Ishikawa (cell line): ENCODE data around the gene YY1.

Experiments used
- CEBPB ChIP-seq: IDR thresholded peaks from 2 replicates; pipeline ENCODE4 v1.6.1; 2012
- CREB1 ChIP-seq: IDR thresholded peaks from 2 replicates; pipeline ENCODE4 v1.6.1; 2012; ENCODE audit warnings: low read depth
- EGR1 ChIP-seq: IDR thresholded peaks from 2 replicates; pipeline ENCODE4 v1.6.1; 2012
- EP300 ChIP-seq: IDR thresholded peaks from 2 replicates; pipeline ENCODE4 v1.6.1; 2012; ENCODE audit warnings: borderline replicate concordance
- FOXM1 ChIP-seq: IDR thresholded peaks from 2 replicates; pipeline ENCODE4 v1.6.1; 2012; ENCODE audit warnings: low read depth, borderline replicate concordance
- NFIC ChIP-seq: IDR thresholded peaks from 2 replicates; pipeline ENCODE4 v1.6.1; 2012
- RAD21 ChIP-seq: IDR thresholded peaks from 2 replicates; pipeline ENCODE4 v1.6.1; 2012; ENCODE audit warnings: low read depth
- TAF1 ChIP-seq: IDR thresholded peaks from 2 replicates; pipeline ENCODE4 v1.6.1; 2012; ENCODE audit warnings: low read depth, mild to moderate bottlenecking
- TCF12 ChIP-seq: IDR thresholded peaks from 2 replicates; pipeline ENCODE4 v1.6.1; 2012; ENCODE audit warnings: low read depth
- TEAD4 ChIP-seq: IDR thresholded peaks from 2 replicates; pipeline ENCODE4 v1.6.1; 2012
- YY1 ChIP-seq: IDR thresholded peaks from 2 replicates; pipeline ENCODE4 v1.6.1; 2012; ENCODE audit warnings: low read depth
- ZBTB7A ChIP-seq: IDR thresholded peaks from 2 replicates; pipeline ENCODE4 v1.6.1; 2012; ENCODE audit warnings: low read depth
- TF ChIP-seq, protein P1 (sequence below): IDR thresholded peaks from 2 replicates; pipeline ENCODE4 v1.6.1; 2012
- TF ChIP-seq, protein P2 (sequence below): IDR thresholded peaks from 2 replicates; pipeline ENCODE4 v1.6.1; 2012; ENCODE audit warnings: low read depth, mild to moderate bottlenecking
- TF ChIP-seq, protein P3 (sequence below): IDR thresholded peaks from 2 replicates; pipeline ENCODE4 v1.6.1; 2012

Gene YY1

DNA sequence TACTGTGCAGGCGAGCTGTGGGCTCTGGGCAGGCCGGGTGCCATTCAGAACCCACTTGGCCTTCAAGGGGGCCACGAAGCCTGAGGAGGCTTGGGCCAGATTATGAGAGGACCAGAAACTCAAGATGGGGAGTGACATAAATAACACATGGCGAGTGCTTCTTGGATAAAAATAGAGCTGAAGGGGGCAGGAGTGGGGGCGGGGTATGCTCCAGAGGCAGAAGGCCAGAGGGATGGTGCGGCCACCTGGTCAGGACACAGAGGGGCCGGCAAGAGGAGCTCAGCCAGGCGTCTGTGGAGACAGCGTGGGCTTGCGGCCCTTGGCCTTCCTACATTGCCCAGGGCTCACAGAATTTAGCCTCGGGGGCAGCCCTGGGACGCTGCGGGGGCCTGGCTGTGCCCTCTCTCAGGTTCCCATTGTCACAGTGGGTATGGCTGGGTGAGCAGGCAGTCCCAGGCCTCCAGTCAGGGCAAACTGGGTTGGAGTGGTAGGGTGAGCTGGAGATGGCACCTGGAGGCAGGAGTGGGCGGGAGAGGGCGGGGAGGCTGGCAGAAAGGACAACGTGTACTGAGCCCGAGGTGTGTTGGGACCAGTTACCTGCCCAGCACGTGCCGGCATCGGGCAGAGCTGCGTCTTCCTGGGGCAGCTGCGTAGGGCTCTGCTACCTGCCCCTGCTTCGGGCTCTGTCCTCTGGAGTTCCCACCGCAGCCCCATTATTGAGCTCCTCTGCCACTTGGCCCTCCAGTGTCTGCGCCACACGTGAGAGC, 74.7 kb downstream of the YY1 start:
- TF ChIP-seq ZBTB7A: no peak
- TF ChIP-seq, protein P1, sequence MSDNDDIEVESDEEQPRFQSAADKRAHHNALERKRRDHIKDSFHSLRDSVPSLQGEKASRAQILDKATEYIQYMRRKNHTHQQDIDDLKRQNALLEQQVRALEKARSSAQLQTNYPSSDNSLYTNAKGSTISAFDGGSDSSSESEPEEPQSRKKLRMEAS: peak; percentile 42; the same call in 1 of the 2 replicates
- 0 out of 2 replicates have a peak, but pooled peaks have one; percentile 16 for TF ChIP-seq EGR1

DNA sequence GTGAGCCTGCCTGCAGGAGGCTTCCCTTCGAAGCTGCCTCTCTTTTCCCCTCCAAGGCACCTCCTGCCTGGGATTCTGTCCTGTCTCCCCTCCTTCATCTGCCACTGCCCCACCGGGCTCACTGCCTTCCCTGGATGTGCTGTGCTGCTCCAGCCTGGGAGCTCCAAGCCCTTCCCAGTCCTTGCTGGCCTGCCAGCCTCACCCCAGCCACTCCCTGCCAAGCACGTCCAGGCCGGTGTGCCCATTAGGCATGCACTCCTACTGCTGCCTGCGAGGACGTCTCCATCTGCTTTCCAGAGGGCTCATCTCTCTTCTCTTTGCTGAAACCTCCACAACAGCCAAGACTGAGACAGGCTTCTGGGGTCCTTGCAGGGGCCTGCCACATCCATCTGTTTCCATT, 75.8 kb downstream of the YY1 start:
- TF ChIP-seq FOXM1: no peak
- TF ChIP-seq, protein P1: no peak
- no peak for TF ChIP-seq TEAD4
- no peak for TF ChIP-seq NFIC

DNA sequence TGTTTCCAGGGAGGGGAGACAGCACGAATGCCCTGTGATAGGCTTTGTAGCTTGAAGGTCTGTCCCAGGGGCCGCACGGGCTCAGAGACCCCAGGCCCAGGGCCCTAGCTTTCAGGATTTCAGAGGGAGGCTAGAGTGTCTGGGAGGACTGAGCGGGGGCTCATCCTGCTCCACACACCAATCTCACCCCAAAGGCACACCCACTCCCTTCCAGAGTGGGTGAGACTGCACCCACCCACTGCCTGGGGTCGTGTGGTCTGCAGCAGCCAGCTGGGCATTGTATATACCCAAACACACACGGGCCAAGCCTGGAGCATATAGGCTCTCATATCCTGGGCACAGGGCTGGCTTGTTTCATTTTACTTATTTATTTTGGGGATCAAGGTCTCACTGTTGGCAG, 78.4 kb downstream of the YY1 start:
- TF ChIP-seq TAF1 (no peak), RAD21 (no peak), CEBPB (no peak)
- TF ChIP-seq, protein P2, sequence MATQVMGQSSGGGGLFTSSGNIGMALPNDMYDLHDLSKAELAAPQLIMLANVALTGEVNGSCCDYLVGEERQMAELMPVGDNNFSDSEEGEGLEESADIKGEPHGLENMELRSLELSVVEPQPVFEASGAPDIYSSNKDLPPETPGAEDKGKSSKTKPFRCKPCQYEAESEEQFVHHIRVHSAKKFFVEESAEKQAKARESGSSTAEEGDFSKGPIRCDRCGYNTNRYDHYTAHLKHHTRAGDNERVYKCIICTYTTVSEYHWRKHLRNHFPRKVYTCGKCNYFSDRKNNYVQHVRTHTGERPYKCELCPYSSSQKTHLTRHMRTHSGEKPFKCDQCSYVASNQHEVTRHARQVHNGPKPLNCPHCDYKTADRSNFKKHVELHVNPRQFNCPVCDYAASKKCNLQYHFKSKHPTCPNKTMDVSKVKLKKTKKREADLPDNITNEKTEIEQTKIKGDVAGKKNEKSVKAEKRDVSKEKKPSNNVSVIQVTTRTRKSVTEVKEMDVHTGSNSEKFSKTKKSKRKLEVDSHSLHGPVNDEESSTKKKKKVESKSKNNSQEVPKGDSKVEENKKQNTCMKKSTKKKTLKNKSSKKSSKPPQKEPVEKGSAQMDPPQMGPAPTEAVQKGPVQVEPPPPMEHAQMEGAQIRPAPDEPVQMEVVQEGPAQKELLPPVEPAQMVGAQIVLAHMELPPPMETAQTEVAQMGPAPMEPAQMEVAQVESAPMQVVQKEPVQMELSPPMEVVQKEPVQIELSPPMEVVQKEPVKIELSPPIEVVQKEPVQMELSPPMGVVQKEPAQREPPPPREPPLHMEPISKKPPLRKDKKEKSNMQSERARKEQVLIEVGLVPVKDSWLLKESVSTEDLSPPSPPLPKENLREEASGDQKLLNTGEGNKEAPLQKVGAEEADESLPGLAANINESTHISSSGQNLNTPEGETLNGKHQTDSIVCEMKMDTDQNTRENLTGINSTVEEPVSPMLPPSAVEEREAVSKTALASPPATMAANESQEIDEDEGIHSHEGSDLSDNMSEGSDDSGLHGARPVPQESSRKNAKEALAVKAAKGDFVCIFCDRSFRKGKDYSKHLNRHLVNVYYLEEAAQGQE: no peak

DNA sequence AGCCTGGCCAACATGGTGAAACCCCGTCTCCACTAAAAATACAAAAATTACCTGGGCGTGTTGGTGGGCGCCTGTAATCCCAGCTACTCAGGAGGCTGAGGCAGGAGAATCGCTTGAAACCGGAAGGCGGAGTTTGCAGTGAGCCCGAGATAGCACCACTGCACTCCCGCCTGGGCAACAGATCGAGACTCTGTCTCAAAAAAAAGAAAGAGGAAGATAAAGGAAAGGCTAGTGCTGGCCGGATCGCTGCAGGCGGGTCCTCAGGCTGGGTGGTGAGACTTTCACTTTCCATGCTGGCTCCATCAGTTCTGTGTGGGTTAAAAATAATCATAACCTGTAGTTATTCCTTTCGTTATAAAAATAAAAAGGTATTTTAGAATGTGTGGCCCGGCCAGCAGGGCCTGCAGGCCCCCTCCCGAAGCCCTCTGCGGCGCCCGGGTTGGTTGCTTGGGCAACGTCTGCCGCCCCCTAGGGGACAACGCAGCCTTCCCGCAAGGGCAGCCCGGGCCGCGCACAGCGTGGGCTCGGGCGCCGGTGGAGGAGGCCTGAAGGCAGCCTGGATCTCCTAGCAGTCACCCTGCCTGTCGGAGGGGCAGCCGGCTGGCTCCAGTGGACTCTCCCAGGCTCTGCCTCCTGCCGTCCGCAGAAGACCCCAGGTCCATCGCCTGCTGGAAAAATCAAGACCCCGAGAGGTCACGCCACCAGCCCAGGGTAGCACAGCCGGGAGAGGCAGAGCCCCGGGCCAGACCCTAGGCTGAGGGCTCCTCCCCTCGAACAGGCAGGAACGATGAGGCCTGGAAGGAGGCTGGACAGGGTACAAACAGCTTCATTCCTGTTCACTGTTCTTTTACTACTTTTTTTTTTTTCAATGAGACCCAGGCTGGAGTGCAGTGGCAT, 79.2 kb downstream of the YY1 start:
- TF ChIP-seq RAD21: no peak
- TF ChIP-seq ZBTB7A: no peak

DNA sequence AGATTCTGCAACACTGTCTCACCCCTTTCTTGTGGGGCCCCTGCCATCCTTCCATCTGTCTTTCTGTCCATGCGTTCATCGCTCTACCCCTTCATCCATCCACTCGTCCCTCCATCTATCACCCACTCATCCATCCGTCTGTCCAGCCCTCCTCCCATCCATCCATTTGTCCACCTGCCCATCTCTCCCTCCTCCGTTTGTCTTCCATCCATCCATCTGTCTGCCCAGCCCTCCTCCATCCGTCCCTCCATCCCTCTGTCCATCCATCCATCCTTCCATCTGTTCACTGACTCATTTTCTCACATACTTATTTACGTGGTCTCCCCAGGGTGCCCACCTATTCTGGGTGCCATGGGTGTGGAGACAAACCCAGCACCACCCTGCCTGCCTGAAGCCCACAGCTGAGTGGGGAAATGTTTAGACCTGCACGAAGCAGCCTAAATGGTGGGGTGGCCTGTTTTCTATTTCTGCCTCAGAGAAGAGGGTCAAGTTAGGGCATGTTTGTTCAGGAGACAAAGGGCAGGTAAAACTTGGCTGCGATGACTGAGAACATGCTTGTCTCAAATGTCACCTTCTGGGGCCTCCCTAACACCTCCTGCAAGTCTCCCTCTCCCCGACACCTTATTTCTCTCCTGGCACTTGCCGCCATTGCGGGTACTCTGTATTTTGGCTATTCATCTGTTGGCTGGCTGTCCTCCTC, 81.4 kb downstream of the YY1 start:
- TF ChIP-seq, protein P3, sequence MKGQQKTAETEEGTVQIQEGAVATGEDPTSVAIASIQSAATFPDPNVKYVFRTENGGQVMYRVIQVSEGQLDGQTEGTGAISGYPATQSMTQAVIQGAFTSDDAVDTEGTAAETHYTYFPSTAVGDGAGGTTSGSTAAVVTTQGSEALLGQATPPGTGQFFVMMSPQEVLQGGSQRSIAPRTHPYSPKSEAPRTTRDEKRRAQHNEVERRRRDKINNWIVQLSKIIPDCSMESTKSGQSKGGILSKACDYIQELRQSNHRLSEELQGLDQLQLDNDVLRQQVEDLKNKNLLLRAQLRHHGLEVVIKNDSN: no peak
- TF ChIP-seq CREB1 (no peak), FOXM1 (no peak), YY1 (no peak)
- TF ChIP-seq, protein P2: no peak

DNA sequence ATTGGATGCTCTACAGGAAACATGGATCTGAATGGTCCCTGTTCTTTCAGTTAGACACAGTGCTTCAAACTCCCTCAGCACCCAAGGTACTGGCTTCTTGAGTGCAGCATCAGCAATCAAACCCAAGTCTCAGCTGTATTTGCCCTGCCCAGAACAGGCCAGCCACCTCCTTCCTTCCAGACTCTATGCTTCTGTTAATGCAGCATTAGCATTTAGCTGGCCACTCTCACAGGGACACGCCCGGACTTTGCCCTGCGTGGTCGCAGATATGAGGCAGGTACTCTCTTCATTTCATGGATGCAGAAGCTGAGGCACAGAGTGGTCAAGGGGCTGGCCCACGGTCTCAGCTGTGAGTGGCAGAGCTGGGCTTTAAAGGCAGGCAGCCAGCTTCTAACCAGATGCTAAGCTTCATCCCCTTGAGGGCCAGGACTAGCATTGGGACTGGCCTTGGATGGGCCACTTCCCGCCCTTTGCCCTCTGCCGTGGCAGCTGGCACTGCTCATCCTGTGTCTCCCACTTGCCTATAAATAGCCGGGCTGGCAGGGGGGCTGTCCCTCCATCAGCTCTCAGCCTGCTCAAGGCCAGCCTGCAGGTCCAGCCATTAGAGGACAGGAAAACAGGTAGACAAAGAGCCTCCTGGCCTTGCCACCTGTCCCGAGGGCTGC, 82.7 kb downstream of the YY1 start:
- TF ChIP-seq TAF1 (no peak), FOXM1 (no peak), NFIC (no peak), TEAD4 (no peak), CREB1 (no peak), CEBPB (no peak), RAD21 (no peak), YY1 (no peak), ZBTB7A (no peak), EP300 (no peak), EGR1 (no peak), TCF12 (no peak)
- TF ChIP-seq, protein P1: no peak
- TF ChIP-seq, protein P2: no peak
- TF ChIP-seq, protein P3: no peak
